Esophagus squamous epithelium (tissue), 4 donors: Measurements from ENCODE around the gene HBA2.

Source experiments
- CTCF ChIP-seq, 6 experiments: fragments of 450-650 bp in 4 of 6; fragments of 200-600 bp in 2 of 6; sonication (generic) in 2 of 6; IDR thresholded peaks; one replicate each; pipeline ENCODE4 v1.5.1; 2016 to 2019; ENCODE audit warnings: antibody characterized with exemption in 6 of 6, mild to moderate bottlenecking in 4 of 6, moderate library complexity in 4 of 6
- POLR2A ChIP-seq, 4 donors: fragments of 450-650 bp; IDR thresholded peaks; one replicate each; pipeline ENCODE4 v1.6.1; 2017; ENCODE audit warnings: antibody characterized with exemption in 4 of 4, mild to moderate bottlenecking in 4 of 4, moderate library complexity in 3 of 4

GRCh38 chr16:164827-165538 lies 7.7 kb upstream of the HBA2 start:
- TF ChIP-seq CTCF (IDR thresholded peaks at IDR 0.05) (no peak), POLR2A (IDR thresholded peaks at IDR 0.05) (no peak)
